H1 (cell line): ENCODE data around the gene HIC1. TPM values are rescaled to one million over a fixed set of nuclear protein-coding genes. Genes with fewer than 3 reads are reported as not detected.

Experiments
- BCL11A ChIP-seq, 2 experiments: IDR thresholded peaks; one replicate each; pipeline ENCODE4 v1.6.1; 2011; ENCODE audit warnings: low read depth in 2 of 2, low read length in 2 of 2, mild to moderate bottlenecking in 2 of 2
- CBX8 ChIP-seq: fragments of 300-800, 300-1000 bp; sonication (generic); IDR thresholded peaks from 2 replicates; pipeline ENCODE4 v1.7.1; 2016; ENCODE audit warnings: low read depth, low read length, borderline replicate concordance
- CTBP2 ChIP-seq: IDR thresholded peaks from 2 replicates; pipeline ENCODE4 v1.7.0; 2011; ENCODE audit warnings: borderline replicate concordance, mild to moderate bottlenecking, moderate library complexity, mixed read lengths, low read length; ENCODE audit not compliant: insufficient read depth, insufficient read length
- EZH2 ChIP-seq: fragments of 200-600 bp; sonication (generic); IDR thresholded peaks from 2 replicates; pipeline ENCODE4 v1.7.1; 2012; ENCODE audit warnings: low read depth, mild to moderate bottlenecking, moderate library complexity, low read length, inconsistent platforms; ENCODE audit not compliant: severe bottlenecking
- HDAC6 ChIP-seq: IDR thresholded peaks from one replicate; pipeline ENCODE4 v1.7.1; 2012; ENCODE audit warnings: low read depth, mild to moderate bottlenecking, inconsistent platforms, low read length, moderate library complexity
- KDM1A ChIP-seq: fragments of 200-600, 300-600 bp; sonication (generic); IDR thresholded peaks from 2 replicates; pipeline ENCODE4 v1.7.1; 2016; ENCODE audit warnings: mild to moderate bottlenecking, low read length, borderline replicate concordance
- RFX5 ChIP-seq: IDR thresholded peaks from 2 replicates; pipeline ENCODE4 v1.6.1; 2011; ENCODE audit warnings: low read depth, low read length, improper control_type of control experiment, borderline replicate concordance
- polyA plus RNA-seq, 7 experiments: library from polyadenylated mRNA; depleted of rRNA in 3 of 7; stranded (reverse) in 5 of 7; unstranded in 2 of 7; fragments of >200 nt in 5 of 7; fragments of 200-250 nt in 2 of 7; gene quantifications; 1 replicate in 5 of 7; 2 replicates in 1 of 7; 4 replicates in 1 of 7; pipeline versions ENCODE4 v1.2.1 to v1.2.3, GENCODE V29; 2011 to 2013; ENCODE audit warnings: missing spikeins in 2 of 7, mixed read lengths in 2 of 7
- total RNA-seq: library from RNA; stranded (reverse); fragmentation: NEBNext Ultra II Directional; extraction: Animal tissue kit (Norgen Biotek cat#: 25700); gene quantifications from 2 replicates; pipeline ENCODE4 v1.2.1, GENCODE V29; 2021
- TF ChIP-seq, protein P1 (sequence below): fragments of 300-600 bp; sonication (generic); IDR thresholded peaks from 2 replicates; pipeline ENCODE4 v1.7.1; 2012; ENCODE audit warnings: low read length, moderate library complexity, mild to moderate bottlenecking, inconsistent platforms; ENCODE audit not compliant: insufficient replicate concordance

Gene HIC1
- total and polyA plus RNA-seq, 2 of the 8 experiments (the other 6 are each of a cell fraction or from before 2014, with no cell fraction given) = 0.06 to 0.09 TPM

DNA sequence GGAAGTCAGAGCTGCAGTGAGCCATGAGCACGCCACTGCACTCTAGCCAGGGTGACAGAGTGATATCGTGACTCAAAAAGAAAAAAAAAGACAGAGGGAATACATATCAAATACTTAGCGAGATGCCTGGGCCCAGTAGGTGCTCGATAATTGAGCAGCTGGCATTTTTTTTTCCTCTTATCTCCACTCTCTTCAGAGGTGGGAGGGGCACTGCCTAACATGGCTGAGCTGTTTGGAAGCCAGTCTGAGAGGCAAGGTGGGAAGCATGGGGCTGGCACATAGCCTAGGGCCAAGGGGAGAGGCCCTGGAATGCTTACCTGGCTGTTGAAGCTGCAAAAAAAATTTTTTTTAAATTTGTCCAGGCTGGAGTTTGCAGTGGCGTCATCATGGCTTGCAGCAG, 38.4 kb downstream of the HIC1 start (continued):
- TF ChIP-seq EZH2 (no peak), RFX5 (no peak), CBX8 (no peak), HDAC6 (no peak), BCL11A (IDR thresholded peaks at IDR 0.05; ENCODE audit: low read depth in 2 of 2, low read length in 2 of 2) (no peak), KDM1A (no peak), CTBP2 (no peak)
- TF ChIP-seq, protein P1, sequence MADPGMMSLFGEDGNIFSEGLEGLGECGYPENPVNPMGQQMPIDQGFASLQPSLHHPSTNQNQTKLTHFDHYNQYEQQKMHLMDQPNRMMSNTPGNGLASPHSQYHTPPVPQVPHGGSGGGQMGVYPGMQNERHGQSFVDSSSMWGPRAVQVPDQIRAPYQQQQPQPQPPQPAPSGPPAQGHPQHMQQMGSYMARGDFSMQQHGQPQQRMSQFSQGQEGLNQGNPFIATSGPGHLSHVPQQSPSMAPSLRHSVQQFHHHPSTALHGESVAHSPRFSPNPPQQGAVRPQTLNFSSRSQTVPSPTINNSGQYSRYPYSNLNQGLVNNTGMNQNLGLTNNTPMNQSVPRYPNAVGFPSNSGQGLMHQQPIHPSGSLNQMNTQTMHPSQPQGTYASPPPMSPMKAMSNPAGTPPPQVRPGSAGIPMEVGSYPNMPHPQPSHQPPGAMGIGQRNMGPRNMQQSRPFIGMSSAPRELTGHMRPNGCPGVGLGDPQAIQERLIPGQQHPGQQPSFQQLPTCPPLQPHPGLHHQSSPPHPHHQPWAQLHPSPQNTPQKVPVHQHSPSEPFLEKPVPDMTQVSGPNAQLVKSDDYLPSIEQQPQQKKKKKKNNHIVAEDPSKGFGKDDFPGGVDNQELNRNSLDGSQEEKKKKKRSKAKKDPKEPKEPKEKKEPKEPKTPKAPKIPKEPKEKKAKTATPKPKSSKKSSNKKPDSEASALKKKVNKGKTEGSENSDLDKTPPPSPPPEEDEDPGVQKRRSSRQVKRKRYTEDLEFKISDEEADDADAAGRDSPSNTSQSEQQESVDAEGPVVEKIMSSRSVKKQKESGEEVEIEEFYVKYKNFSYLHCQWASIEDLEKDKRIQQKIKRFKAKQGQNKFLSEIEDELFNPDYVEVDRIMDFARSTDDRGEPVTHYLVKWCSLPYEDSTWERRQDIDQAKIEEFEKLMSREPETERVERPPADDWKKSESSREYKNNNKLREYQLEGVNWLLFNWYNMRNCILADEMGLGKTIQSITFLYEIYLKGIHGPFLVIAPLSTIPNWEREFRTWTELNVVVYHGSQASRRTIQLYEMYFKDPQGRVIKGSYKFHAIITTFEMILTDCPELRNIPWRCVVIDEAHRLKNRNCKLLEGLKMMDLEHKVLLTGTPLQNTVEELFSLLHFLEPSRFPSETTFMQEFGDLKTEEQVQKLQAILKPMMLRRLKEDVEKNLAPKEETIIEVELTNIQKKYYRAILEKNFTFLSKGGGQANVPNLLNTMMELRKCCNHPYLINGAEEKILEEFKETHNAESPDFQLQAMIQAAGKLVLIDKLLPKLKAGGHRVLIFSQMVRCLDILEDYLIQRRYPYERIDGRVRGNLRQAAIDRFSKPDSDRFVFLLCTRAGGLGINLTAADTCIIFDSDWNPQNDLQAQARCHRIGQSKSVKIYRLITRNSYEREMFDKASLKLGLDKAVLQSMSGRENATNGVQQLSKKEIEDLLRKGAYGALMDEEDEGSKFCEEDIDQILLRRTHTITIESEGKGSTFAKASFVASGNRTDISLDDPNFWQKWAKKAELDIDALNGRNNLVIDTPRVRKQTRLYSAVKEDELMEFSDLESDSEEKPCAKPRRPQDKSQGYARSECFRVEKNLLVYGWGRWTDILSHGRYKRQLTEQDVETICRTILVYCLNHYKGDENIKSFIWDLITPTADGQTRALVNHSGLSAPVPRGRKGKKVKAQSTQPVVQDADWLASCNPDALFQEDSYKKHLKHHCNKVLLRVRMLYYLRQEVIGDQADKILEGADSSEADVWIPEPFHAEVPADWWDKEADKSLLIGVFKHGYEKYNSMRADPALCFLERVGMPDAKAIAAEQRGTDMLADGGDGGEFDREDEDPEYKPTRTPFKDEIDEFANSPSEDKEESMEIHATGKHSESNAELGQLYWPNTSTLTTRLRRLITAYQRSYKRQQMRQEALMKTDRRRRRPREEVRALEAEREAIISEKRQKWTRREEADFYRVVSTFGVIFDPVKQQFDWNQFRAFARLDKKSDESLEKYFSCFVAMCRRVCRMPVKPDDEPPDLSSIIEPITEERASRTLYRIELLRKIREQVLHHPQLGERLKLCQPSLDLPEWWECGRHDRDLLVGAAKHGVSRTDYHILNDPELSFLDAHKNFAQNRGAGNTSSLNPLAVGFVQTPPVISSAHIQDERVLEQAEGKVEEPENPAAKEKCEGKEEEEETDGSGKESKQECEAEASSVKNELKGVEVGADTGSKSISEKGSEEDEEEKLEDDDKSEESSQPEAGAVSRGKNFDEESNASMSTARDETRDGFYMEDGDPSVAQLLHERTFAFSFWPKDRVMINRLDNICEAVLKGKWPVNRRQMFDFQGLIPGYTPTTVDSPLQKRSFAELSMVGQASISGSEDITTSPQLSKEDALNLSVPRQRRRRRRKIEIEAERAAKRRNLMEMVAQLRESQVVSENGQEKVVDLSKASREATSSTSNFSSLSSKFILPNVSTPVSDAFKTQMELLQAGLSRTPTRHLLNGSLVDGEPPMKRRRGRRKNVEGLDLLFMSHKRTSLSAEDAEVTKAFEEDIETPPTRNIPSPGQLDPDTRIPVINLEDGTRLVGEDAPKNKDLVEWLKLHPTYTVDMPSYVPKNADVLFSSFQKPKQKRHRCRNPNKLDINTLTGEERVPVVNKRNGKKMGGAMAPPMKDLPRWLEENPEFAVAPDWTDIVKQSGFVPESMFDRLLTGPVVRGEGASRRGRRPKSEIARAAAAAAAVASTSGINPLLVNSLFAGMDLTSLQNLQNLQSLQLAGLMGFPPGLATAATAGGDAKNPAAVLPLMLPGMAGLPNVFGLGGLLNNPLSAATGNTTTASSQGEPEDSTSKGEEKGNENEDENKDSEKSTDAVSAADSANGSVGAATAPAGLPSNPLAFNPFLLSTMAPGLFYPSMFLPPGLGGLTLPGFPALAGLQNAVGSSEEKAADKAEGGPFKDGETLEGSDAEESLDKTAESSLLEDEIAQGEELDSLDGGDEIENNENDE = no peak
